C4-2B (cell line): ENCODE results near the gene CT45A9.
"Not testable (repeated sequence)": the region's sequence is repeated elsewhere in the genome, so short reads cannot be mapped to it uniquely, and the experiment has no call there.

Source experiments
- H3K27ac ChIP-seq: fragments of 450-650 bp; 2 replicates; pipeline ENCODE4 v1.5.1; 2017
- CTCF ChIP-seq: fragments of 450-650 bp; conservative IDR thresholded peaks from 2 replicates; pipeline ENCODE4 v1.5.1; 2017; ENCODE audit warnings: mild to moderate bottlenecking
- ZFX ChIP-seq: fragments of 450-650 bp; IDR thresholded peaks from 2 replicates; pipeline ENCODE4 v1.6.1; 2017

CT45A9 gene, protein sequence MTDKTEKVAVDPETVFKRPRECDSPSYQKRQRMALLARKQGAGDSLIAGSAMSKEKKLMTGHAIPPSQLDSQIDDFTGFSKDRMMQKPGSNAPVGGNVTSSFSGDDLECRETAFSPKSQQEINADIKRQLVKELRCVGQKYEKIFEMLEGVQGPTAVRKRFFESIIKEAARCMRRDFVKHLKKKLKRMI

DNA sequence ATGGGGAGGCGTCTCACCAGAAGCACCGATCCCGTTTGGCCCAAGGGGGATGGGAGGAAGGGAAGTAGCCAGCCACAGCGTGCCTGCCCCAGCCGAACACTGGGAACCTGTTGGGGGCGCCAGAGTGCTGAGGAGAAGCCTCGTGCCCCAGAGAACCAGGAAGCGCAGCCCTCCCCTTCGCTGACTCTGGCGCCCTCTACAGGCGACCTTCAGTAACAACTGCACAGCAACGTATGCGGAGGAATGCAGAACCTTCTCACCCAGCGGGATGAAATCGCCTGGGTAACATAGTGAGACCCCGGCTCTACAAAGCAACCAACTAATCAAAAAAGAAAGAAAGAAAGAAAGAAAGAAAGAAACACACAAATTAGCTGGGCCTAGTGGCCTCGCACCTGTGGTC, at the start of gene CT45A9:
CT45A9 (minus strand) TSS at position 101 of the 400 bp plus-strand sequence. CDS start 3,751 bp downstream, outside the sequence.
- not testable (repeated sequence) for H3K27ac ChIP-seq

DNA sequence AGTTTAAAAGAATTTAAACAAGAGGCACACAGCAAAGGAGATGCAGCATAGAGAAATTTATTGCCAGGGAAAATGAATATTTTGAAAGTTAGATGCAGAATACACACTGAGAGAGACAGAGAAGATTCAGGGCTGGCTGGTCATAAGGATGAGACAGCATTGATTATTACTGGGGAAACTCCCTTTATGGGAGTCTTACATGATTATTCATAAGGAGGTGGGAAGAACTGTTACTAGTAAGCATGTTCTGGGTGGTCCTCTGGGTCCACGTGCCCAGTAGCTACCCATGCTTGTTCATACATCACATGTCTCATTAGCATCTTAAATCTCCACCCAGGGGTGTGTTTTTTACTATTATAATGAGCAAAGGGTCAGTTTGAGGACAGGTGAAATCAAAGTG, 48.9 kb upstream of the CT45A9 start:
- not testable (repeated sequence) for H3K27ac ChIP-seq

GRCh38 chrX:135914404-135914803, 42.8 kb upstream of the CT45A9 start:
- TF ChIP-seq ZFX = no peak
- TF ChIP-seq CTCF = no peak

DNA sequence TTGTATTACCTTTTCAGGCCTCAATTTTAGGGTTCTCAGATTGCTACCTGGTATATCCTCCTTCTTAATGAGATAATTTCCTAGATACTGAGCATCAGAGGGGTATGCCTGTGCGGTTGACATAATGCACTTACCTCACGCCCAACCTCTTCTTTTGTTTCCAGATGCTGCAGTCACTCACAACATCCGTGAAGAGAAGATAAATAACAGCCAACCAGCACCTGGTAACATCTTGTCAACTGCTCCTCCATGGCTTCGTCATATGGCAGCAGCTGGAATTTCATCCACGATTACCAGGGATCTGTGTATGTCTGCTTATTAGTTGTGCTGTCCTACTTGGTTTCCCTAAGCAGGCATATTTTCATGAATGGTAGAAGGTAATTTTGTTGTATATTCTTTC, 38.6 kb upstream of the CT45A9 start:
- TF ChIP-seq ZFX (no peak), CTCF (no peak)
- H3K27ac ChIP-seq = no peak overlapping the region

More at GRCh38 chrX:135914404-135914803, 42.8 kb upstream of the CT45A9 start:
- no peak overlapping the region for H3K27ac ChIP-seq

GRCh38 chrX:135893294-135893817, 21.7 kb upstream of the CT45A9 start, which contains the start of the genes CT45A10 and SAGE1:
TSS of gene CT45A10 (minus strand) at chrX:135893444. CDS start at chrX:135885344, 8,100 bp downstream.
TSS of gene SAGE1 (plus strand) at chrX:135893716. CDS start at chrX:135896243, 2,527 bp downstream.
- no peak for TF ChIP-seq ZFX
- peak; percentile 43 for TF ChIP-seq CTCF
- H3K27ac ChIP-seq = peak within 1 kb of the TSS; percentile 67

DNA sequence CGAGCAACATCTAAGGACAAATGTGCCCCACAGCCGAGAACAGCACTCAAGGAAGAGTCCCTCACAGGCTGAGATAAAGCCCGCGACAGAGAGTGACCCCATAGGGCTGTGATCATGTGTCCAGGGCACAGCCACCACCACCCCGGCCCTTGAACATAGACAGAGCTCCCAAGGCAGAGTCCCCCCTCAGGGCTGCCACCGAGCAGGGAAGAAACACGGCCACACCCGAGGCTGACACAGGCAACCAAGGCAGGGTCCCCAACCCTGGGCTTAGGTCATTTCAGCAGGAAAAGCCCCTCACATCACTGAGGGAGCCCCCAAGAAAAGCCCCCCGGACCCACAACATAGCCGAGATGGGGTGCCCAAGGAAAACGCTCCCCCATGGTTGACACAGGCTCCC, 21.2 kb upstream of the CT45A9 start:
- H3K27ac ChIP-seq = peak overlapping the region; percentile 67

DNA sequence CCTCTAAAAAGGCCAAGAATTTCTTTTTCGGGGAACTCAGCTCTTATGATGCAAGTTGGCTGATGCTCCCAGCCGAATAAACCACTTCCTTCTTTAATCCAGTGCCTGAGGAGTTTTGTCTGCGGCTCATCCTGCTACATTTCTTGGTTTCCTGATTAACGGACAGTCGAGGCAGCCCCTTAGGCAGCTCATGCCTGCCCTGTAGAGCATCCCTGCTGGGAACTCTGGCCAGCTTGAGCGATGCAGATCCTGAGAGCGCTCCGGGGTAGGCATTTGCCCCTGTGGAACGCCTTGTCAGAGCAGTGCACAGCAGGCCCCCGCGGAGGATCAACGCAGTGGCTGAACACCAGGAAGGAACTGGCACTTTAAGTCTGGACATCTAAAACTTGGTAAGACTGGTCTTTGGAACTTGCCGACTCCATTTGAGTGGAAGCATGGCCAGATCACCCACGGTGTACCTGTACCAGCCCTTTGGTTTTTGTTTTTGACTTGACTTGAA, 18.5 kb upstream of the CT45A9 start:
- no peak for TF ChIP-seq ZFX
- TF ChIP-seq CTCF = no peak
- no peak overlapping the region for H3K27ac ChIP-seq

More for the DNA sequence above, 21.2 kb upstream of the CT45A9 start:
- TF ChIP-seq CTCF (no peak), ZFX (no peak)

DNA sequence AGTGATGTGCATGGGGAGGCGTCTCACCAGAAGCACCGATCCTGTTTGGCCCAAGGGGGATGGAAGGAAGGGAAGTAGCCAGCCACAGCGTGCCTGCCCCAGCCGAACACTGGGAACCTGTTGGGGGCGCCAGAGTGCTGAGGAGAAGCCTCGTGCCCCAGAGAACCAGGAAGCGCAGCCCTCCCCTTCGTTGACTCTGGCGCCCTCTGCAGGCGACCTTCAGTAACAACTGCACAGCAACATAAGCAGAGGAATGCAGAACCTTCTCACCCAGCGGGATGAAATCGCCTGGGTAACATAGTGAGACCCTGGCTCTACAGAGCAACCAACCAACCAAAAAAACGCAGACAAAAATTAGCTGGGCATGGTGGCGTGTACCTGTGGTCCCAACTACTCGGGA, 17.4 kb upstream of the CT45A9 start:
- H3K27ac ChIP-seq = not testable (repeated sequence)
- TF ChIP-seq CTCF = peak; percentile 44

DNA sequence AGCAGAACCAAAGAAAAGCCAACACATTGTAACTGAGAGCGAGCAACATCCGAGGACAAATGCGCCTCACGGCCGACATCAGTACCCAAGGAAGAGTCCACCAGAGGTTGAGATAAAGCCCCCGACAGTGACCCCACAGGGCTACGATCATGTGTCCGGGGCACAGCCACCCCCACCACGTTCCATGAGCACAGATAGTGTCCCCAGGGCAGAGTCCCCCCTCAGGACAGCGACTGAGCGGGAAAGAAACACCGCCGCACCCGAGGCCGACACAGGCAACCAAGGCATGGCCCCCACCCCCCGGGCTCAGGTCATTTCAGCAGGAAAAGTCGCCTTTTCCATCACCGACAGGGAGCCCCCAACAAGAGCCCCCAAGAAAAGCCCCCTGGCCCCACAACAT, 16.6 kb upstream of the CT45A9 start:
- H3K27ac ChIP-seq = not testable (repeated sequence)

DNA sequence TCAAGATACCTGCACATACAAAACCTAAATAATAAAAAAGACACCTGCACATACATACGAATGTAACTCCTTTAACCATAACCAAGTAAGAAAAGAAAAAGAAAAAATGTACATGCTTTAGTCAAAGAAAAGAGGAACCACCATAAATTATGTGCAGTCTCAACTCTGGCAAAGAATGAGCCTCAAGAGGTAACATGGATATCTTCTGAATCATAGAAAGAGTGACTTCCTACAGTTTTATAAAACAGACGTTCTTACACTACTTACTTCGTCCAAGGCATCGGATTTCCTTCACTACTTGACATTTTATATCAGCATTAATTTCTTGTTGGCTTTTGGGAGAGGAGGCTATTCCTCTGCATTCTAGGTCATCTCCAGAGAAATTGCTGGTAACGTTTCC, 11.1 kb upstream of the CT45A9 start:
- H3K27ac ChIP-seq = not testable (repeated sequence)

DNA sequence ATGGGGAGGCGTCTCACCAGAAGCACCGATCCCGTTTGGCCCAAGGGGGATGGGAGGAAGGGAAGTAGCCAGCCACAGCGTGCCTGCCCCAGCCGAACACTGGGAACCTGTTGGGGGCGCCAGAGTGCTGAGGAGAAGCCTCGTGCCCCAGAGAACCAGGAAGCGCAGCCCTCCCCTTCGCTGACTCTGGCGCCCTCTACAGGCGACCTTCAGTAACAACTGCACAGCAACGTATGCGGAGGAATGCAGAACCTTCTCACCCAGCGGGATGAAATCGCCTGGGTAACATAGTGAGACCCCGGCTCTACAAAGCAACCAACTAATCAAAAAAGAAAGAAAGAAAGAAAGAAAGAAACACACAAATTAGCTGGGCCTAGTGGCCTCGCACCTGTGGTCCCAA, 17.2 kb downstream of the CT45A9 start, which contains the start of gene CT45A8:
CT45A8 (minus strand) TSS at position 101 of the 400 bp plus-strand sequence. CDS start 3,755 bp downstream, outside the sequence.
- not testable (repeated sequence) for H3K27ac ChIP-seq

- not testable (repeated sequence) for H3K27ac ChIP-seq
Observed at GRCh38 chrX:135837180-135837579, 34.4 kb downstream of the CT45A9 start, which contains the start of gene CT45A7. TSS of gene CT45A7 (minus strand) at chrX:135837280. CDS start at chrX:135833533, 3,747 bp downstream.

DNA sequence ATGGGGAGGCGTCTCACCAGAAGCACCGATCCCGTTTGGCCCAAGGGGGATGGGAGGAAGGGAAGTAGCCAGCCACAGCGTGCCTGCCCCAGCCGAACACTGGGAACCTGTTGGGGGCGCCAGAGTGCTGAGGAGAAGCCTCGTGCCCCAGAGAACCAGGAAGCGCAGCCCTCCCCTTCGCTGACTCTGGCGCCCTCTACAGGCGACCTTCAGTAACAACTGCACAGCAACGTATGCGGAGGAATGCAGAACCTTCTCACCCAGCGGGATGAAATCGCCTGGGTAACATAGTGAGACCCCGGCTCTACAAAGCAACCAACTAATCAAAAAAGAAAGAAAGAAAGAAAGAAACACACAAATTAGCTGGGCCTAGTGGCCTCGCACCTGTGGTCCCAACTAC, 51.7 kb downstream of the CT45A9 start, which contains the start of gene CT45A2:
CT45A2 (minus strand) TSS at position 101 of the 400 bp plus-strand sequence. CDS start 3,747 bp downstream, outside the sequence.
- not testable (repeated sequence) for H3K27ac ChIP-seq
